Panc1 (cell line): Measurements from ENCODE around the gene TMOD3. TPM values are rescaled to one million over a fixed set of nuclear protein-coding genes. Genes with fewer than 3 reads are reported as not detected.

ENCODE experiments used
- ATAC-seq: fragments of 200-7000 bp; cut with Tn5 transposase; 2 replicates; pipeline ENCODE4 v1.9.1; 2020; ENCODE audit warnings: mild to moderate bottlenecking, moderate library complexity
- BruUV-seq: library from RNA; stranded (reverse); fragments of 400-500 nt; replicated peaks from 2 replicates; lab custom pipeline; 2021; lab: Mats Ljungman, UMichigan
- CTCF ChIA-PET: fragments of 300-600 bp; sonication (Branson Sonifier 250); formaldehyde crosslinking; loops from one replicate; lab custom pipeline; 2022; ENCODE audit warnings: antibody characterized with exemption; lab: Charles Lee
- POLR2A ChIA-PET: fragments of 300-600 bp; sonication (Branson Sonifier 250); formaldehyde crosslinking; loops from one replicate; lab custom pipeline; 2022; ENCODE audit warnings: antibody characterized with exemption; lab: Charles Lee
- DNase-seq: peaks from one replicate; pipeline ENCODE4 v3.0.0-alpha.2; 2010; ENCODE audit warnings: low read depth, low spot score
- H3K27ac ChIP-seq: 2 replicates; pipeline ENCODE4 v1.5.1; 2011; ENCODE audit warnings: mild to moderate bottlenecking, low read length, inconsistent platforms
- H3K27me3 ChIP-seq: fragments of 200-500 bp; sonication (Bioruptor generic); 2 replicates; pipeline ENCODE4 v1.6.0; 2014; ENCODE audit warnings: low read length, inconsistent platforms; ENCODE audit not compliant: control insufficient read depth, insufficient read depth
- H3K36me3 ChIP-seq: fragments of 200-500 bp; sonication (Bioruptor generic); 2 replicates; pipeline ENCODE4 v1.5.1; 2014; ENCODE audit warnings: inconsistent platforms, mild to moderate bottlenecking, low read length, moderate library complexity; ENCODE audit not compliant: control insufficient read depth, insufficient read depth
- H3K4me1 ChIP-seq: 2 replicates; pipeline ENCODE4 v1.5.1; 2011; ENCODE audit warnings: inconsistent platforms, mild to moderate bottlenecking, low read length, moderate library complexity; ENCODE audit not compliant: control insufficient read depth, insufficient read depth
- H3K4me3 ChIP-seq, 2 experiments: 2 replicates each; pipeline ENCODE4 v1.5.1; 2011 to 2012; ENCODE audit warnings: low read depth in 2 of 2, low read length in 2 of 2, mild to moderate bottlenecking in 2 of 2, inconsistent platforms in 1 of 2, moderate library complexity in 1 of 2
- H3K9me3 ChIP-seq: fragments of 200-500 bp; sonication (Bioruptor generic); 2 replicates; pipeline ENCODE4 v1.5.1; 2014; ENCODE audit warnings: low read depth, mild to moderate bottlenecking, inconsistent platforms, low read length, moderate library complexity; ENCODE audit not compliant: control insufficient read depth, insufficient read depth
- CTCF ChIP-seq: fragments of 450-650 bp; IDR thresholded peaks from 2 replicates; pipeline ENCODE4 v1.5.1; 2017; ENCODE audit warnings: mild to moderate bottlenecking
- POLR2AphosphoS5 ChIP-seq: IDR thresholded peaks from 2 replicates; pipeline ENCODE4 v1.6.1; 2012; ENCODE audit warnings: mild to moderate bottlenecking, low read depth, low read length, moderate library complexity
- REST ChIP-seq, 2 experiments: IDR thresholded peaks; 2 replicates each; pipeline ENCODE4 v1.6.1; 2011 to 2012; ENCODE audit warnings: low read depth in 2 of 2, control low read depth in 1 of 2, low read length in 1 of 2, mild to moderate bottlenecking in 1 of 2, moderate library complexity in 1 of 2; ENCODE audit not compliant: insufficient read depth in 1 of 2
- SIN3A ChIP-seq: IDR thresholded peaks from 2 replicates; pipeline ENCODE4 v1.6.1; 2012; ENCODE audit warnings: low read depth, mild to moderate bottlenecking, low read length, moderate library complexity, borderline replicate concordance; ENCODE audit not compliant: insufficient read depth
- TCF7L2 ChIP-seq: IDR thresholded peaks from 2 replicates; pipeline ENCODE4 v1.6.1; 2011; ENCODE audit warnings: mild to moderate bottlenecking, low read depth, low read length, inconsistent platforms
- in situ Hi-C: cut with HindIII; loops from 2 replicates; pipeline ENCODE4 v1.10.0; 2016; ENCODE audit warnings: low sequenced_read_pairs, low pct_unique_long_range_greater_than_20kb
- intact Hi-C: fragments of 100-400 bp; cut with micrococcal nuclease; formaldehyde crosslinking; loops from one replicate; pipeline ENCODE4 v1.10.0; 2022; ENCODE audit not compliant: unreplicated experiment
- total RNA-seq: library from RNA; stranded (reverse); gene quantifications from one replicate; pipeline ENCODE4 v1.2.1, GENCODE V29; 2021; ENCODE audit not compliant: unreplicated experiment

The TMOD3 gene
- total RNA-seq, 1 experiment from 2014 or later: 53.4 TPM

GRCh38 chr15:51889486-51889885 is 60.0 kb downstream of the TMOD3 start:
- H3K4me3 ChIP-seq: no peak overlapping the region
- TF ChIP-seq SIN3A (no peak), POLR2AphosphoS5 (no peak), REST (IDR thresholded peaks at IDR 0.05; ENCODE audit: insufficient read depth in 1 of 2, low read depth in 2 of 2, low read length in 1 of 2) (no peak), TCF7L2 (no peak), CTCF (no peak)
- DNase-seq (no peak), ATAC-seq (no peak)
- in situ Hi-C loops (no loop called here), intact Hi-C loops (no loop called here)
- no peak overlapping the region for H3K27ac ChIP-seq
- ChIA-PET POLR2A (interaction anchor here (0.7 kb wide), 1 partner anchor 59 kb away, joined by 4 read pairs; no protein-coding TSS in a partner anchor), CTCF (no interaction called here)
- peaks cover 4% of the 10 kb centered on the region; the same call in 1 of the 2 replicates for H3K36me3 ChIP-seq
- H3K9me3 ChIP-seq: no peaks in the 10 kb centered on the region
- TSS peak; percentile 38 for BruUV-seq
- no peaks in the 10 kb centered on the region for H3K4me1 ChIP-seq
- H3K27me3 ChIP-seq: no peaks in the 10 kb centered on the region

- CTCF ChIA-PET: no interaction called here
- peaks cover 13% of the 10 kb centered on the region; the same call in 1 of the 2 replicates for H3K36me3 ChIP-seq
- no TSS peak for BruUV-seq
- H3K9me3 ChIP-seq: no peaks in the 10 kb centered on the region
- no peak overlapping the region for H3K27ac ChIP-seq
- POLR2A ChIA-PET: interaction anchor here (0.9 kb wide), 1 partner anchor 10 kb away, joined by 10 read pairs; no protein-coding TSS in a partner anchor
- H3K4me1 ChIP-seq: peaks cover 11% of the 10 kb centered on the region; the same call in 1 of the 2 replicates
- TF ChIP-seq SIN3A (no peak), TCF7L2 (no peak), POLR2AphosphoS5 (no peak), CTCF (no peak), REST (IDR thresholded peaks at IDR 0.05; ENCODE audit: insufficient read depth in 1 of 2, low read depth in 2 of 2, low read length in 1 of 2) (no peak)
- in situ Hi-C loops (no loop called here), intact Hi-C loops (no loop called here)
- no peak overlapping the region for H3K4me3 ChIP-seq
- no peaks in the 10 kb centered on the region for H3K27me3 ChIP-seq
- ATAC-seq (no peak), DNase-seq (no peak)
Measured at GRCh38 chr15:51904421-51904820, 75.0 kb downstream of the TMOD3 start.
